K562 (cell line): ENCODE results near the gene SLC9A1. TPM values are rescaled to one million over a fixed set of nuclear protein-coding genes. Genes with fewer than 3 reads are reported as not detected.

Experiments
- ATAC-seq: fragments of 200-7000 bp; cut with Tn5 transposase; 3 replicates; pipeline ENCODE4 v1.9.1; 2020; ENCODE audit warnings: moderate library complexity
- BruUV-seq: library from RNA; stranded (reverse); fragments of 400-500 nt; replicated peaks from 2 replicates; lab custom pipeline; 2021; lab: Mats Ljungman, UMichigan
- CTCF ChIA-PET: fragments of 300-600 bp; formaldehyde crosslinking; extraction: SDS; loops from one replicate; lab custom pipeline; 2021; ENCODE audit warnings: low intra/inter-chr PET ratio; lab: Yijun Ruan, JAX
- POLR2A ChIA-PET: fragments of 300-600, 350-650 bp; sonication (Branson Sonifier 250); formaldehyde crosslinking; extraction: SDS; loops from one replicate; lab custom pipeline; 2021; ENCODE audit warnings: antibody characterized with exemption, inconsistent platforms; lab: Yijun Ruan, JAX
- DNase-seq, 4 experiments: peaks; one replicate each; pipeline versions ENCODE4 v3.0.0 to v3.0.0-alpha.2; 2011 to 2018; ENCODE audit warnings: low spot score in 3 of 4, mixed read lengths in 3 of 4; ENCODE audit errors: extremely low read depth in 1 of 4
- FAIRE-seq: peaks from 2 replicates; lab custom pipeline; 2011; peaks lifted over from hg19 to GRCh38; lab: Jason Lieb, UNC
- H2AFZ ChIP-seq: 2 replicates; pipeline ENCODE4 v1.6.0; 2011; ENCODE audit warnings: low read depth, low read length, control low read depth, inconsistent platforms
- H3K27ac ChIP-seq: fragments of 200-600 bp; 3 replicates; pipeline ENCODE4 v1.8.0; 2011; ENCODE audit warnings: low read depth, mild to moderate bottlenecking, control low read depth, inconsistent platforms, low read length, moderate library complexity, mixed read lengths; ENCODE audit errors: extremely low read depth
- H3K27me3 ChIP-seq, 2 experiments: fragments of 300-600 bp in 1 of 2; 2 replicates in 1 of 2; 3 replicates in 1 of 2; pipeline versions ENCODE4 v1.6.0 to v1.8.0; 2011; ENCODE audit warnings: inconsistent platforms in 2 of 2, low read length in 2 of 2, mild to moderate bottlenecking in 1 of 2, mixed read lengths in 1 of 2, moderate library complexity in 1 of 2; ENCODE audit not compliant: control insufficient read depth in 2 of 2, insufficient read depth in 2 of 2
- H3K36me3 ChIP-seq: fragments of 300-600 bp; 3 replicates; pipeline ENCODE4 v1.8.0; 2011; ENCODE audit warnings: mild to moderate bottlenecking, low read length, inconsistent platforms; ENCODE audit not compliant: control insufficient read depth, insufficient read depth
- H3K4me1 ChIP-seq, 2 experiments: fragments of 200-600 bp in 1 of 2; replicated peaks in 1 of 2; 2 replicates in 1 of 2; 3 replicates in 1 of 2; pipeline versions ENCODE4 v1.5.1 to v1.8.0; 2011; ENCODE audit warnings: inconsistent platforms in 2 of 2, low read length in 2 of 2, mild to moderate bottlenecking in 1 of 2, mixed read lengths in 1 of 2, moderate library complexity in 1 of 2; ENCODE audit not compliant: control insufficient read depth in 2 of 2, insufficient read depth in 2 of 2
- H3K4me2 ChIP-seq: 2 replicates; pipeline ENCODE4 v1.6.1; 2011; ENCODE audit warnings: low read length, control low read depth, inconsistent platforms, mixed read lengths; ENCODE audit not compliant: insufficient read depth
- H3K4me3 ChIP-seq: fragments of 200-600 bp; sonication (generic), shearing (Covaris generic); 2 replicates; pipeline ENCODE4 v1.5.1; 2016; ENCODE audit warnings: control low read depth, inconsistent platforms
- H3K79me2 ChIP-seq: fragments of 200-600 bp; 3 replicates; pipeline ENCODE4 v1.8.0; 2011; ENCODE audit warnings: low read length, inconsistent platforms; ENCODE audit not compliant: control insufficient read depth, insufficient read depth
- H3K9ac ChIP-seq, 2 experiments: 2 replicates each; pipeline versions ENCODE4 v1.6.0 to v1.6.1; 2011; ENCODE audit warnings: low read depth in 2 of 2, low read length in 2 of 2, control low read depth in 1 of 2, inconsistent platforms in 1 of 2, mild to moderate bottlenecking in 1 of 2, mixed read lengths in 1 of 2; ENCODE audit not compliant: insufficient read depth in 1 of 2
- H3K9me1 ChIP-seq: one replicate; pipeline ENCODE4 v1.6.0; 2011; ENCODE audit warnings: inconsistent platforms, mild to moderate bottlenecking, low read length, moderate library complexity; ENCODE audit not compliant: control insufficient read depth, insufficient read depth
- H3K9me3 ChIP-seq: replicated peaks from 2 replicates; pipeline ENCODE4 v1.5.1; 2011; ENCODE audit warnings: low read depth, low read length, inconsistent platforms; ENCODE audit not compliant: control insufficient read depth, insufficient read depth
- H4K20me1 ChIP-seq: replicated peaks from 2 replicates; pipeline ENCODE4 v1.6.1; 2011; ENCODE audit warnings: low read length, inconsistent platforms, mixed read lengths; ENCODE audit not compliant: control insufficient read depth, insufficient read depth
- CAMTA2 ChIP-seq: fragments of 250-450 bp; sonication (Bioruptor Pico); conservative IDR thresholded peaks from 2 replicates; pipeline ENCODE4 v1.5.1; 2022
- CHAMP1 ChIP-seq: fragments of 450-650 bp; IDR thresholded peaks from 2 replicates; pipeline ENCODE4 v1.6.1; 2016; ENCODE audit warnings: mild to moderate bottlenecking
- MCM3 ChIP-seq: fragments of 450-650 bp; IDR thresholded peaks from 2 replicates; pipeline ENCODE4 v1.6.1; 2016
- MYNN ChIP-seq, 2 experiments: sonication (generic); formaldehyde crosslinking in 1 of 2; IDR thresholded peaks; 2 replicates each; pipeline versions ENCODE4 v1.5.0 to v1.6.1; 2016 to 2020; ENCODE audit warnings: antibody characterized with exemption in 1 of 2, missing genetic modification reagents in 1 of 2
- PCBP2 ChIP-seq: fragments of 200-400 bp; formaldehyde crosslinking; IDR thresholded peaks from 2 replicates; pipeline ENCODE4 v1.6.1; 2018; ENCODE audit warnings: low read length, low read depth, mild to moderate bottlenecking, moderate library complexity; ENCODE audit not compliant: poor library complexity, severe bottlenecking
- SMAD3 ChIP-seq: fragments of 450-650 bp; formaldehyde crosslinking; conservative IDR thresholded peaks from 2 replicates; pipeline ENCODE4 v1.4.0; 2020; ENCODE audit warnings: mild to moderate bottlenecking
- SP1 ChIP-seq: sonication (generic); formaldehyde crosslinking; IDR thresholded peaks from 2 replicates; pipeline ENCODE4 v1.8.1; 2022; ENCODE audit warnings: mild to moderate bottlenecking, missing genetic modification reagents
- STAT5A ChIP-seq: IDR thresholded peaks from 2 replicates; pipeline ENCODE4 v1.6.1; 2012; ENCODE audit warnings: low read length, inconsistent platforms, borderline replicate concordance
- TRIM24 ChIP-seq, 2 experiments: fragments of 450-650 bp; IDR thresholded peaks; 2 replicates each; pipeline ENCODE4 v1.6.1; 2016
- UBTF ChIP-seq, 2 experiments: IDR thresholded peaks; 2 replicates each; pipeline ENCODE4 v1.6.1; 2012; ENCODE audit warnings: improper control_type of control experiment in 2 of 2, low read depth in 2 of 2, low read length in 2 of 2, borderline replicate concordance in 1 of 2
- XRCC5 ChIP-seq: fragments of 200-400 bp; formaldehyde crosslinking; IDR thresholded peaks from 2 replicates; pipeline ENCODE4 v1.6.1; 2017; ENCODE audit warnings: low read depth, mild to moderate bottlenecking, low read length
- ZNF12 ChIP-seq: sonication (generic); formaldehyde crosslinking; IDR thresholded peaks from 2 replicates; pipeline ENCODE4 v1.4.0; 2020; ENCODE audit warnings: mild to moderate bottlenecking, missing genetic modification reagents
- ZNF197 ChIP-seq: fragments of 200-800 bp; sonication (Bioruptor generic); IDR thresholded peaks from 2 replicates; pipeline ENCODE4 v1.6.1; 2016; ENCODE audit warnings: low read depth, missing genetic modification characterization, missing compliant biosample characterization
- ZNF239 ChIP-seq: fragments of 250-450 bp; sonication (Bioruptor Pico); IDR thresholded peaks from 2 replicates; pipeline ENCODE4 v1.4.0; 2020; ENCODE audit warnings: mild to moderate bottlenecking
- ZNF668 ChIP-seq: fragments of 250-450 bp; sonication (Bioruptor Pico); IDR thresholded peaks from 2 replicates; pipeline ENCODE4 v1.8.0; 2022; ENCODE audit warnings: mild to moderate bottlenecking, inconsistent platforms
- WGBS: fragments of 100-300 bp; shearing (Covaris generic); methylation state at CpG from one replicate; pipeline ENCODE4 v1.1.6; 2016; ENCODE audit warnings: low coverage, mixed read lengths; ENCODE audit not compliant: insufficient coverage; ENCODE audit errors: missing lambda C conversion rate; 5-methylcytosine and 5-hydroxymethylcytosine counted together
- in situ Hi-C: fragments of 300-500 bp; cut with MboI; formaldehyde crosslinking; loops from 4 replicates; pipeline ENCODE4 v1.15.0; 2018; ENCODE audit warnings: inconsistent platforms, mixed read lengths
- intact Hi-C: fragments of 100-400 bp; cut with micrococcal nuclease; formaldehyde crosslinking; loops from 2 replicates; pipeline ENCODE4 v1.14.2; 2022
- polyA plus RNA-seq, 8 experiments: library from polyadenylated mRNA; depleted of rRNA in 4 of 8; stranded (reverse) in 5 of 8; unstranded in 3 of 8; fragments of >200 nt; fragmentation: Nextera tagmentation in 2 of 8; fragmentation: Illumina TruSeq in 1 of 8; extraction: Ambion mirVana in 2 of 8; extraction: Trizol in 1 of 8; gene quantifications; 2 replicates each; pipeline versions ENCODE4 v1.2.1 to v1.2.3, GENCODE V29; 2011 to 2014; ENCODE audit warnings: inconsistent platforms in 1 of 8, missing spikeins in 1 of 8
- total RNA-seq, 7 experiments: library from RNA; depleted of rRNA in 6 of 7; stranded (reverse); fragments of >200 nt in 6 of 7; fragmentation: Illumina TruSeq in 2 of 7; extraction: Trizol in 2 of 7; gene quantifications; 2 replicates each; pipeline versions ENCODE4 v1.2.1 to v1.2.3, GENCODE V29; 2011 to 2021; ENCODE audit warnings: low replicate concordance in 1 of 7

Gene SLC9A1
- total and polyA plus RNA-seq, 9 of the 15 experiments (the other 6 are each of a cell fraction or from before 2014, with no cell fraction given): 0.59 to 14.4 (median 2.0) TPM

- Histone ChIP-seq H3K9me1 (peaks cover 13% of the 10 kb centered on the region), H4K20me1 (no peaks in the 10 kb centered on the region; the same call in 1 of the 2 replicates), H2AFZ (no peak overlapping the region), H3K79me2 (no peaks in the 10 kb centered on the region; the same call in 2 of the 3 replicates), H3K4me3 (no peak overlapping the region), H3K4me1 (peaks cover 31 to 32% of the 10 kb centered on the region in 2 experiments), H3K4me2 (no peak overlapping the region), H3K27ac (no peak overlapping the region), H3K9ac (peak overlapping the region in 1 of 2 experiments; percentile 78; a peak in 1 of 4 replicates), H3K9me3 (no peaks in the 10 kb centered on the region), H3K36me3 (peaks cover 8% of the 10 kb centered on the region; the same call in 1 of the 3 replicates), H3K27me3 (no peaks in the 10 kb centered on the region)
- 66% methylated on average over 6 of the region's 6 CpGs for WGBS
- ChIA-PET CTCF (no interaction called here), POLR2A (interaction anchor here (0.5 to 15.5 kb wide), 7 partner anchors 7 to 87 kb away, joined by 3 to 380 read pairs (median 4); partner anchors contain the start of gene SLC9A1)
- TF ChIP-seq ZNF12: no peak
- TF ChIP-seq SP1 (CRISPR knock-in tag): no peak
- TF ChIP-seq MYNN (IDR thresholded peaks at IDR 0.05): no peak
- TF ChIP-seq MYNN (CRISPR knock-in tag; IDR thresholded peaks at IDR 0.05): no peak
- no peak for TF ChIP-seq ZNF197
- no peak for TF ChIP-seq PCBP2
- TF ChIP-seq UBTF (IDR thresholded peaks at IDR 0.05; ENCODE audit: borderline replicate concordance in 1 of 2, low read depth in 2 of 2, low read length in 2 of 2): no peak
- TF ChIP-seq TRIM24 (IDR thresholded peaks at IDR 0.05): no peak
- TF ChIP-seq STAT5A: no peak
- TF ChIP-seq ZNF239: no peak
- TF ChIP-seq CHAMP1: no peak
- no peak for TF ChIP-seq ZNF668
- TF ChIP-seq CAMTA2: no peak
- no peak for TF ChIP-seq XRCC5
- TF ChIP-seq MCM3: no peak
- no peak for TF ChIP-seq SMAD3 (CRISPR knock-in tag)
- in situ Hi-C loops: no loop called here
- no peak for FAIRE-seq
- no TSS peak for BruUV-seq
- DNase-seq: peak in 1 of 4 experiments; percentile 43
- ATAC-seq: no peak
- intact Hi-C loops: no loop called here
These were observed 16.0 kb downstream of the SLC9A1 start for GRCh38 chr1:27138927-27139326.
